DLD1 (cell line): ENCODE results near the gene FOXN4.
"Not testable (repeated sequence)": the region's sequence is repeated elsewhere in the genome, so short reads cannot be mapped to it uniquely, and the experiment has no call there.

ENCODE experiments used
- in situ Hi-C: cut with HindIII; loops from 2 replicates; pipeline ENCODE4 v1.10.0; 2017; ENCODE audit warnings: low sequenced_read_pairs

The FOXN4 gene

GRCh38 chr12:109308534-109309380, at the start of gene FOXN4:
FOXN4 (minus strand) TSS chr12:109309284; CDS start chr12:109308321, 963 bp downstream.
- in situ Hi-C loops: no loop called here

DNA sequence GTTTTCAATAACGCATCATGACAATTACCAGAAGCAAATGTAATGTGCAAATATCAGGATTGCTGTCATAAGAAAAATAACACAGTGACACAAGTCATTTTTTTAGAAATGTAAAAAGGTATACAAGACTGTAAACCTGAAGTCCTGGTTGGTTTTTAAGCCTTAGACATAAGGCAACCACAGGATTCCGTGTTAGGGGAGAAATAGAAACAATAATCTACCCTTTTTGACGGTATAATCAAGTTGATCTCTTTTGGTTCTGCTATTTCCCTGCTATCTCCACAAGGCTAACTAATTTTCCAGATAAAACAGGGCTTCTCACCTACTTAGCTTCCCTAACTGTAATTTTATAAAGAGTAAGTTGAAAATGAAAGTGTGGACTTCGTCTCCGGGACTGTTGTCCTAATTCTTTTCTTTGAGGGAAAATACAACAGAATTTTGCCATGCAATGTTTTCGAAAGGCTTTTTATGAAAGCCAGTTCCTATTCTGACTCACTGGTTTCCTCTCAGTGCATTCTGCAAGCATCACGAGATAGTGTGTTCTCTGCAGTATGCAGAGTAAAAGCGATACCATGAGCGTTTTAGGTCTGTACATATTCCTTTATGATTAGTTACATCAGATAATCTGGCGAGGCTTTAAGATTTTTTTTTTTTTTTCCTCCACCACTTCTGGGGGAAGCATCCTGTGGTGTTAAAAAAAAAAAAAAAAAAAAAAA, 49.2 kb upstream of the FOXN4 start:
- in situ Hi-C loops: no loop called here

GRCh38 chr12:109357032-109357431, 47.9 kb upstream of the FOXN4 start:
- in situ Hi-C loops: no loop called here

GRCh38 chr12:109356577-109356976, 47.5 kb upstream of the FOXN4 start:
- in situ Hi-C loops: no loop called here

DNA sequence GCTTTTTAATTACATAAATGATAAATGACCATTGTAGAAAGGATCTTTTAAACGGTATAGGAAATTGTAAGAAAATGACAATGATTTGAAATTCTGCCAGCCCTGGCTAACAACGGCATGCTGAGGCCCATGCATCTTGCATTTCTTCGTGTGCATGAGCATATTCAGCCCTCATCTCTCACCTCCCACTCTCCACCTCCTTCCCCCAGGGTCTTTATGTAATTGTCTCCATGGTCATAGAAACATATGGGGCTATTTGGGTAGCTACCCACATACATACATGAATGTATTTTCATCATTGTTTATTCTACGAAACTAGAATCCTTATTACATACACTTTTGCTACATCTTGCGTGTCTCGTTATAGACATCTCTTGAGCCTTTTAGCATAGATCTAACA, 43.1 kb upstream of the FOXN4 start:
- in situ Hi-C loops: no loop called here

DNA sequence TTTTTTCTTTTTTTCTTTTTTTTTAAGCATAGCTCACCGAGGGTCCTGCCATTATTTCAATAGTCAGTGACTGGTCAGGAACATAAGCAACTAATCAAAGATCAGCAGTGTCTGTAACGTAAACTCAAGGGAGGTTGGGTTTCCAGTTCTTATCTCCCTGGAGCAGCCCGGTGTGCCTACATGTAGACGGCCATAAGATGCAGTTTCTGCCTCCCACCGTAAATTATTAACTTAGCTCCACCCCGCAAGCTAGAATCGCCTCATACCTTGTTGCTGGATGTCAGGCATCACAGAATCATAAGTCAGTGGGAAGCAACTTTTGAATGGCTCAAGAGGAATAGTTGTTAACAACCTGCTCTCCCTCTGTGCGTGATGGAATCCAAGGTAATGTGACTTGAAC, 38.5 kb upstream of the FOXN4 start, which contains the start of gene MYO1H:
TSS of gene MYO1H (plus strand) at position 312 of the 400 bp plus-strand sequence. CDS start at position 373, 61 bp downstream.
- in situ Hi-C loops: no loop called here

- in situ Hi-C loops: no loop called here
These were observed 37.8 kb upstream of the FOXN4 start for GRCh38 chr12:109346920-109347319.

GRCh38 chr12:109345428-109345827, 36.3 kb upstream of the FOXN4 start:
- in situ Hi-C loops: no loop called here

GRCh38 chr12:109343677-109344076, 34.6 kb upstream of the FOXN4 start:
- in situ Hi-C loops: no loop called here

- in situ Hi-C loops: no loop called here
These were observed 27.5 kb upstream of the FOXN4 start for GRCh38 chr12:109336593-109336992.

- in situ Hi-C loops: loop anchor here (5.0 kb wide), 1 partner anchor 58 kb away; no protein-coding TSS in a partner anchor
These were observed 25.8 kb upstream of the FOXN4 start for GRCh38 chr12:109334887-109335286.

- in situ Hi-C loops: loop anchor here (5.0 kb wide), 1 partner anchor 54 kb away; no protein-coding TSS in a partner anchor
These were observed 22.3 kb upstream of the FOXN4 start for GRCh38 chr12:109331301-109331952.

- in situ Hi-C loops: loop anchor here (5.0 kb wide), 1 partner anchor 53 kb away; no protein-coding TSS in a partner anchor
These were observed 21.5 kb upstream of the FOXN4 start for GRCh38 chr12:109330282-109331230.

DNA sequence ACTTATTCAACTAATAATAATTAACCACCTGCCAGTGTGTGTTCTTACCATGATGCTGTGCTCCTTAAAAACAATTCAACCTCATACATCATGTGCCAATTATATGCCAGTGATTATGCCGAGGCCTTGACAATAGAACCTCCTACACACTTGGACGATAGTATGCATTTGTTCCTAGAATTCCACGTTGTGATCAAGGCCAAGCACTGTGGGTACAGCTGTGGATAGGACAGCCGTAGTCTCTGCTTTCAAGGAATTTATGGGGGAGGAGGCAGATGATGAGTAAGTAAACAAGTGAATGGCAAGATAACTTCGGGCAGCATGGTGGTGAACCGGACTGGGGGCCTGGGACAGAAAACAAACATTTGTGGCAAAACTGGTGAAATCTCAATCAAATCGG, 20.6 kb upstream of the FOXN4 start:
- in situ Hi-C loops: loop anchor here (5.0 kb wide), 1 partner anchor 52 kb away; no protein-coding TSS in a partner anchor

DNA sequence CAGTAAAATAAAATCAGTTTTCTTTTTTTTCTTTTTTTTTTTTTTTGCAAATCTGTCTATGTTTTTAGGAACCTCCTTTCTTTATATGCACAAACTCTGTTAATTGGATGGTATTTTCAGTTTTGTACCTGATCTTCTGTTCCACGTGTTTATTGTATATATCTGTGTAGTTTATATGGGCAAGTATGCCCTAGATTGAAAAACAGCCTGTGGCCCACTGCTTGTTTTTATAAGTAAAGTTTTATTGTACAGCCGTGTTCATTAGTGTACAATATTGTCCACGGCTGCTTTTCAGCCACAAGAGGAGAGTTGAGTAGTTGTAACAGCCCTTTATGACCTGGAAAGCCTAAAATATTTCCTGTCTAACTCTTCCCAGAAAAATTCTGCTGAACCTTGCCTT, 19.9 kb upstream of the FOXN4 start:
- in situ Hi-C loops: no loop called here

DNA sequence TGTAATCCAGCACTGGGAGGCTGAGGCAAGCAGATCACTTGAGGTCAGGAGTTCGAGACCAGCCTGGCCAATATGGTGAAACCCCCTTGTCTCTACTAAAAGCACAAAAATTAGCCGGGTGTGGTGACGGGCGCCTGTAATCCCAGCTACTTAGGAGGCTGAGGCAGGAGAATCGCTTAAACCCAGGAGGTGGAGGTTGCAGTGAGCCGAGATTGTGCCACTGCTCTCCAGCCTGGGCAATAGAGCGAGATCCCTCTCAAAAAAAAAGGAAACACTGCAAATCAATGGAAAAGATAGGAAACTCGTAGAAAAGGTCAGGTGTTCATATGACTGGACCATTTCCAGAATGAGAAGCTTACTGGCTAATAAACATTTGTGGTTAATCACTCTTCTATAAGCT, 12.2 kb upstream of the FOXN4 start:
- in situ Hi-C loops: not testable (repeated sequence)

GRCh38 chr12:109310247-109311125, 1.4 kb upstream of the FOXN4 start:
- in situ Hi-C loops: no loop called here

DNA sequence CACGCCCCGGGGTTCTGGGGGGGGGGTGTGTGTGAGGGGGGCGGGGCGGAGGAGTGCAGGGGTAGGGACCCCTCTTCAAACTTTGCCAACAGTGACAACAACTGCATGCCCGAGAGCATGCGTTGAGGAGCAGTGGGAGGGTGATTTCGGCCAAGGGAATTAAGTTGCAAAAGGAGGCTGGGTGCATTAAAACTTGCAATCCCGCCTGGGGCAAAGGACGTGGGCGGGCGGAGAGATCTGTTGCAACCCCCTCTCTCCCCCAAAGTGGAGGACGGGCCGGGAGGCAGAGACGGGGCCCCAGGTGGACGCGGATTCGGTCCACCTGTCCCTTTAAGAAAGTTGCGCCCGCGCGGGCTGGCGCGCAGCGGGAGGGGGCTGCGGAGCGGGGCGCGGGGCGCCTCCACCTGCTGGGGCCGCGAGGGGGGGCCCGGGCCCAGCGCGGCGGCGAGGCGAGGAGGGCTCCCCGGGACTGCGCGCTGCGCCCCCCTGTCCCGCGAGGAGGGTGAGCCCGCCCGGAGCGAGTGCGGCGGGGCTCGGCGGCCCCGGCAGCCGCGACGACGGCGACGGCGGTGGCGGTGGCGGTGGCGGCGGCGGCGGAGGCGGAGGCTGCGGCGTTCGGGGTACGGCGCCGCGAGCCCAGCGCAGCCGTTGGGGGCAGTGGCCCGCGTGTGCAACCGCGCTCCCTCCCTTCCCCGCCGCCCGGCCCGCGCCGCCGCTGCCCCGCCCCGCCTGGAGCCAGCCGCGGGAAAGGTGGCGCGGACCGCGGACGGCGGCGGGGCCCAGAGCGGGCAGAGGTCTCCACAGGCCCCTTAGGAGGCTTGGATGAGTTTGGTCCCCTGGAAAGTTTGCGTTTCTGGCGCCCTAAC, 530 bp upstream of the FOXN4 start:
- in situ Hi-C loops: no loop called here
